ENCODE data around the gene ASF1B.

Gene ASF1B

DNA sequence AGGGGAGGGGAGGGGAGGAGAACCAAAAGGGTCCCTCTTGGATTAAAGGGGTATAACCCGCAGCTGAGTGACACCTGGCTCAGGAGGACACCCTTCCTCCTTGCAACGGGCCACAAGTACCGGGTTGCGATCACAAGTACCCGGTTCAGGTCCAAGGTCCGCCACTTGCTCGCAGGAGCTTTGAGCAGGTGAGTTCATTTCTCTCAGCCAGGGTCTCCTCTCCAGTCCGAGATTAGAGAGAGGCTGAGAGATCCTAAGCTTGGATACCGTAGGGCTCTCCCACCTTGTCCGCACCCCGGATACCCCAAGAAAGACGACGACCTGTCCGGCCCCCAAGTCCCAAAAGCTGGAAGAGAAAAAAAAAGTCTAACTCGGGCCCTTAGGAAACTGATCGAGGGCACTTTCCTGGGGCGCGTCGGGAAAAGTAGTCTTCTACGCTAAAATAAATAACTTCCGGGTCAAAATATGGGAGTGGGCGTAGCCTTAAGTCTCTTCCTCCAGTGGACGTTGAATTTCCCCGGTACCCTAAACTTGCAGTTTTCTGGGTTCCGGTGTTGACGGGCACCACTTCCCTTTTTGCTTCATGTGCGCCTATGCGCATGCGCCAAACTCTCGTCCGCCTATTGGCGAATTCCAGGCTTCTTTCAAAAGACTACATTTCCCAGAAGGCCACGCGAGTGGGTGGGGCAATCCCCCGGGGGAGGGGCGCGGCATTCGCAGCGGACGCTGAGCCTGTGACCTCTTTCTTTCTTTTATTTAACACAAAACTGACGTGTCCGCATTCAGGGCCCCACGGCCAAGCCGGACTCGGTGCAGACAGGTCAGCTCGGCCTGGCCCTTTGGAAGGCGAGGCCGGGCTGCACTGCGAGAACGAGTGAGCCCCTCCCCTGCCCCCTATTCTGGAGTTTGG is 55.2 kb downstream of the ASF1B start:
- peak; percentile 99 for DNase-seq

DNA sequence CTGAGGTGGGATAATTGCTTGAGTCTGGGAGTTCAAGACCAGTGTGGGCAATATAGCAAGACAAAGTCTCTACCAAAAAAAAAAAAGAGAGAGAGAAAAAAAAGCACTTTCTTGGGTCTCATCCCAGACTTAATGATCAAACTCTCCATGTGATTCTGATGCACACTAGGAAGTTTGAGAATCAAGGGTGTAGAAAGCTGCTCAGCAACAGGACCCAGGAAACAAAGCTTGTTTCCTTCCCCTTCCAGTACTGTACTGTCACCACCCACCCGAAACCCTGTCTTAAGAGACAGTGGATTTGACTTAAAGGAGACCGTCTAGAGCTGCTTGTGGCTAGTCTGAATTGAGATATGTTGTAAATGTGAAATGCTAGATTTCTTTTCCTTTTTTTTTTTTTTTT is 58.0 kb downstream of the ASF1B start:
- no peak for DNase-seq

DNA sequence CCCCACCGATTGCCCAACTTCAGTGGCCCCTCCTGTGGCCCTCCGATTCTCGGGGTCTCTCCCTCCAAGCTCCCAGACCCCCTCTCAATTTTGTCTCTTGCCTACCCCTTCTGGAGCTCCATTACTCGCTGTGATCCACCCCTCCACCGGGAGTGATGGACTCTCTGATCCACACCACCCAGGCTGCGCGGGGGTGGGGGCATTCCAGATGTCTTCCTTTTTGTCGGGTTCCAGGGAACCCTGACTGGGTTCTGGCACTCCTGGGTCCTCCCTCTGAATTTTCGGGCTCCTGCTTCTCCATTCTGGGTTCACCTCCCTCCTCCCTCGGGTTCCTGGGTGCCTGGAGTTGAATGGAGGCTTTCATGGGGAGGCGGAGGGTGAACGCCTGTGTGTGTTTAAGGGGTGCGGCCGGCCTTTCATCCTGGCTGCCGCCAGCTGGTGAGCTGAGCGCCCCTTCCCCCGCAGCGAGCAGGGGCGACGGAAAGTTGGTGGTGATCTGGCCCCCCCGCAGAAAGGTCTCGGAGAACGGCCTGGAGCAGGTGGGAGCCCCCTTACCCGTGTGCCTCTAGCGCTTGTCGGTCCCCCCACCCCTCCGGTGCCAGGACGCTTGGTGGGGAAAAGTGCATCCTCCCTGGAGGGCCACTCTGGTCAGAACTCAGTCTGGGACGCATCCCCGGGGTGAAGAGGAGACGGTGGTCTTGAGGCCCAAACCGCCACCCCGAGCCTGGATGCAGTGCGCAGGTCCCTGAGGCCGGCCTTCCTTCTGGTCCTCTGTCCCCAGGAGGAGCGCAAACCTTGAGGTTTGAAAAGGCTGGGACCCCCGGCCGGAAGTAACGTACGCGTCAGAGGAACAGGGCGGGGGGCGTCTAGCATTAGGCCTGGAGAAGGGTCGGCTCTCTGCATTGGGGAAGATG is 62.2 kb downstream of the ASF1B start:
- peak; percentile 46 for DNase-seq

DNA sequence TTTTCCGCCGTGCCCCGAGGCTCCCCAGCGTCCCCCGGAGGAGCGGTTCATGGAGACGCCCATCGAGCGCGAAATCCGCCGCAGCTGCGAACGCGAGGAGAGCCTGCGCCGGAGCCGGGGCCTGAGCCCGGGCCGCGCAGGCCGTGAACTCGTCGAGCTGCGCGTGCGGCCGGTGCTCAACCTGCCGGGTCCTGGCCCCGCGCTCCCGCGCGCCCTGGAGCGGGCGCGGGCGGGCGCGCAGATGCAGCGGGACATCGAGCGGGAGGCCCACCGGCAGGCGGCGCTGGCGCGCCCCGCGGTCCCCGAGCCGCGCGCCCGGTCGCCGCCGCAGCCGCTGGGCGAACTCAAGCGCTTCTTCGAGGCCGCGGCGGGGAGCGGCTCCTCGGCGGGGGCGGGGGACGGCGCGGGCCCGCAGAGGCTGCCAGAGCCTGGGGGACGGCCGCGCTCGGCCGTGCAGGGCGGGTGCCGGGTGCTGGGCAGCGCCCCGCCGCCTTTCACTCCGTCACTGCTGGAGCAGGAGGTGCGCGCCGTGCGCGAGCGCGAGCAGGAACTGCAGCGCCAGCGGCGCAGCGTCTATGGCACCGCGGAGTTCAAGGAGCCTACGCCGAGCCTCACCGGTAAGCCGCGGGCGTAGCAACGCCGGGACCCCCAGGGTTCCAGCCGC is 63.0 kb downstream of the ASF1B start:
- peak; percentile 79 for DNase-seq

DNA sequence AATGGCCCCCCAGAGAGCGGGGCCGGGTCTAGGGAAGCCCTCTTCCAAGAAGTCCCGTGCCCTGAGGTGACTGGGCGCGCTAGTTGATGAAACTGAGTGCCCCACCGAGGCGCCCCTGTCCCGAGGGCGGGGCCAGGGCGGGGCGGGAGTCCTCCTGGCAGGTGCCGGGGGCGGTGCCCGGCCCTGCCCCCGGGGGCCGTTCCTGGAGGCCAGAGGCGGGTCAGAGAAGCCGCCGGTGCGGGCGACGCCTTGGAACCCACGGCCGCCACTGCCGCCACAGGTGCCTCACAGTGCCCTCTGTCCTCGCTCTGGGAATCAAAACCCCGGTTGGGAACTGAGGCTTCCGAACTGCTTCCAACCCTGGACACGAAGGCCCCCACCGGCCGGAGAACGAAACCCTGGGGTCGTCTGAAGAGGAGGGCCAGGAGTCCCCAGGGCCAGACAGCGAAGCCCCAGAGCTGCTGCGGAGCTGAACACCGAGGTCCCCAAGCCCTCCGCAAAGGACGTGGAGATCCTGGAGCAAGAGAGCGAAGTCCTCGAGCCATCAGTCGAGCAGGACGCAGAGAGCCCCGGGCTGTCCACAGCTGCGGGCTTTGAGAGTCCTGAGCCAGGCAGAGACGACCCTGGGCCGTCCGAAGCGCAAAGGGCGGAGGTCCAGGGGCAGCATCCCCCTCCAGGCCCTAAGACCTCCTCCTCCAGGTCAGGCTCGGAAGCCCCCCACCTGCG is 63.7 kb downstream of the ASF1B start, which contains the start of gene MISP3:
Gene MISP3, plus strand, starts transcription at position 252 of the 726 bp plus-strand sequence. CDS start 524 bp downstream, outside the sequence.
- DNase-seq, result peak; percentile 46

DNA sequence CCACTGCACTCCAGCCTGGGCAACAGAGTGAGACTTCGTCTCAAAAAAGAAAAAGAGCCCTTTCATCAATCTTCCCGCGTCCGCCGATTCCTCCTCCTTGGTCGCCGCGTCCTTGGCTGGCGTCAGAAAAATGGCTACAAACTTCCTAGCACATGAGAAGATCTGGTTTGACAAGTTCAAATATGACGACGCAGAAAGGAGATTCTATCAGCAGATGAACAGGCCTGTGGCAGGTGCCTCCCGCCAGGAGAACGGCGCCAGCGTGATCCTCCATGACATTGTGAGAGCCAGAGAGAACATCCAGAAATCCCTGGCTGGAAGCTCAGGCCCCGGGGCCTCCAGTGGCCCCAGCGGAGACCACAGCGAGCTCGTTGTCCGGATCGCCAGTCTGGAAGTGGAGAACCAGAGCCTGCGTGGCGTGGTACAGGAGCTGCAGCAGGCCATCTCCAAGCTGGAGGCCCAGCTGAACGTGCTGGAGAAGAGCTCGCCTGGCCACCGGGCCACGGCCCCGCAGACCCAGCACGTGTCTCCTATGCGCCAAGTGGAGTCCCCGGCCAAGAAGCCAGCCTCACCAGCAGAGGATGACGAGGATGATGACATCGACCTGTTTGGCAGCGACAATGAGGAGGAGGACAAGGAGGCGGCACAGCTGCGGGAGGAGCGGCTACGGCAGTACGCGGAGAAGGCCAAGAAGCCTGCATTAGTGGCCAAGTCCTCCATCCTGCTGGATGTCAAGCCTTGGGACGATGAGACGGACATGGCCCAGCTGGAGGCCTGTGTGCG is 65.9 kb downstream of the ASF1B start:
- DNase-seq, result no peak

Measured in activated naive CD4-positive, alpha-beta T cell treated with Interleukin-2 at 50 U/mL for 16 hours (primary cell).